NCI-H345 treated with DMSO at 0.1 percent for 48 hours (cell line): Measurements from ENCODE around the gene PCNX1.
"Not testable (repeated sequence)": the region's sequence is repeated elsewhere in the genome, so short reads cannot be mapped to it uniquely, and the experiment has no call there.

ENCODE experiments used
- DNase-seq: peaks from one replicate; lab custom pipeline; 2025; ENCODE audit not compliant: unreplicated experiment; lab: John Stamatoyannopoulos, UW

Gene PCNX1

GRCh38 chr14:71143381-71144290 lies 236.4 kb downstream of the PCNX1 start:
- no peak for DNase-seq

- DNase-seq = not testable (repeated sequence)
These were observed 240.1 kb downstream of the PCNX1 start for GRCh38 chr14:71147335-71147734.

- DNase-seq = no peak
These were observed 241.4 kb downstream of the PCNX1 start for GRCh38 chr14:71148627-71149026.

GRCh38 chr14:71150737-71151136 lies 243.5 kb downstream of the PCNX1 start:
- no peak for DNase-seq

GRCh38 chr14:71155743-71156142 lies 248.5 kb downstream of the PCNX1 start:
- no peak for DNase-seq

GRCh38 chr14:71163050-71163841 lies 256.0 kb downstream of the PCNX1 start:
- DNase-seq = no peak

- peak; percentile 59 for DNase-seq
These were observed 256.8 kb downstream of the PCNX1 start for GRCh38 chr14:71163842-71164629.
